T-helper 2 cell treated with Interferon-gamma antibody and Interleukin-4, amounts not matched to agents 100 ng/mL and 5 ng/mL, for 36 hours (primary cell): ENCODE measurements around the gene CAPN8. TPM values are rescaled to one million over a fixed set of nuclear protein-coding genes. Genes with fewer than 3 reads are reported as not detected.

Experiments used
- intact Hi-C: fragments of 100-400 bp; cut with micrococcal nuclease; formaldehyde crosslinking; loops from one replicate; pipeline ENCODE4 v1.15.1; 2023
- total RNA-seq: library from RNA; stranded (reverse); gene quantifications from 2 replicates; pipeline ENCODE4 v1.2.3, GENCODE V29; 2022

The CAPN8 gene
- total RNA-seq, 1 donor from 2014 or later, result not detected

GRCh38 chr1:223659711-223660110 lies 5.8 kb downstream of the CAPN8 start:
- intact Hi-C loops, result no loop called here

GRCh38 chr1:223657978-223658377 lies 7.5 kb downstream of the CAPN8 start:
- intact Hi-C loops, result no loop called here

GRCh38 chr1:223654083-223654482 lies 11.4 kb downstream of the CAPN8 start:
- intact Hi-C loops, result no loop called here

- intact Hi-C loops, result no loop called here
Observed at GRCh38 chr1:223653431-223653830, 12.1 kb downstream of the CAPN8 start.

- intact Hi-C loops, result no loop called here
Observed at GRCh38 chr1:223653015-223653414, 12.5 kb downstream of the CAPN8 start.

- intact Hi-C loops, result no loop called here
Observed at GRCh38 chr1:223652436-223652941, 13.0 kb downstream of the CAPN8 start.

- intact Hi-C loops, result no loop called here
Observed at GRCh38 chr1:223651291-223651991, 14.1 kb downstream of the CAPN8 start.

DNA sequence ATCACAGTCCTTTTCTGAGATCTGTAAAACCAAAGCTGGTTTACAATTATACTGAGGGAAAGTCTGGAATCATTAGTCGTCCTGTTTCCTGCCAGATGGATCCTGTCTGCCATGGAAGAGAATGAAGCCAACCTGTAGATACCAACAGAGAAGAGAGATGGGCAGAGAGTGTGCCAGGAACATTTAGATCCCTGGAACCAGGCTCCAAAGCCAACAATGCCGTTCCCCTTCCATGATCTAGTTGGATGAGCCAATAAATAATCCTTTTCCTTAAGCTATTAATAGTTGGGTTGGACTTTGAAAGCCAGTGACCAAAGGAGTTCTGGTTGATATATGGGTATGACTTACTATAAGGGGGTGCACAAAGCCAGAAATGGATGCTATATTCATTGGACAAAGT lies 15.0 kb downstream of the CAPN8 start:
- intact Hi-C loops, result no loop called here

- intact Hi-C loops, result no loop called here
Observed at GRCh38 chr1:223649222-223649621, 16.3 kb downstream of the CAPN8 start.

GRCh38 chr1:223647249-223647648 lies 18.3 kb downstream of the CAPN8 start:
- intact Hi-C loops, result no loop called here

DNA sequence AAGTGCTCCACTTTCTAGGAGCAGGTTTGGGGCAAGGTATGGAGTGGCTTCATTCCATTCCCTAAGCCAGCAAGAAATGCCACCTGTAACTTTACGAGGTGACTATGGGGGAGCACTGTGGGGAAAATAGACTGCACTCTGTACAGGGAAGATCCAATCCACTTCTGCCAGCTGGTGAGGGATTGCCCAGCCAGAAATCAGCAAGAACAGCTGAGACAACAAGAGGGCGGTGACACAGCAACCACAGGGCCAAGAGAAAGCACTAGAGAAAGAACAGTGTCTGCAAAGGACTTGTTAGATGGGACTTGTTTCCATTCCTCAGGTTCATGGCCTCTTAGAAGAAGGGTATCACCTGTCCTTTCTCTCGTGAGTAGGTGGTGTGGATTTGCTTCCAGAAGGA lies 19.6 kb downstream of the CAPN8 start:
- intact Hi-C loops, result no loop called here

- intact Hi-C loops, result no loop called here
Observed at GRCh38 chr1:223642237-223642636, 23.3 kb downstream of the CAPN8 start.

GRCh38 chr1:223641523-223642039 lies 23.9 kb downstream of the CAPN8 start:
- intact Hi-C loops, result no loop called here

DNA sequence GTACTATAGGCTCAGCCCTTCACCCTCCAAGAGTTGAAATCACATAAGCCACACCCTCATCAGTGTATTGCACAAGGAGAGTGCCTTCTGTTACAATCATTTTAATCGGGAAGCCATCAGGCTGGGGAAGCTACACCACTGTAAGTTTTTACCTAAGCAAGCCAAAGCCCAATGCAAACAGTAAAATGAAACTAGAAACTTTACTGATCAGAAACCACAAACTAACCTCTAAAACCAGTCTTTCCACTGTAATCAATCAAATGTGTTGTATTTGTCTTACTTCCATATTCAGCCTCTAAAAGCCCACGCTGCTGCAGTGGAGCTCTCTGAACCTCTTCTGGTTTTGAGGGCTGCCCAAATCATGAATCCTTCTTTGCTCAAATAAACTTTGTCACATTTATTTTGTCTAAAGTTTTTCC lies 26.2 kb downstream of the CAPN8 start:
- intact Hi-C loops, result no loop called here

- intact Hi-C loops, result no loop called here
Observed at GRCh38 chr1:223635236-223635635, 30.3 kb downstream of the CAPN8 start.

DNA sequence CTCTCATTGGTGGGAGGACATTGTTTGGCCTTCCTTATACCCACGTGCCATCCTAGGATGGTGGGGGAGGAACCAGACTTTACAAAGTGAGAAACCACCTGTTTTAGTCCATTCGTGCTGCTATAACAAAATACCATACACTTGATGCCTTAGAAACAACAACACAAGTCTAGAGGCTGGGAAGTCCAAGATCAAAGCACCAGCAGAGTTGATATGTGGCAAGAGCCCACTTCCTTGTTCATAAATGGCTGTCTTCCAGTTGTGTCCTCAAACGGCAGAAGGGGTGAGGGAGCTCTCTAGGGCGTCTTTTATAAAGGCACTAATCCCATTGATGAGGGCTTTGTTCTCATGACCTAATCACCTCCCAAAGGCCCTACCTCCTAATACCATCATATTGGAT lies 31.1 kb downstream of the CAPN8 start:
- intact Hi-C loops, result no loop called here

- intact Hi-C loops, result no loop called here
Observed at GRCh38 chr1:223631956-223632355, 33.5 kb downstream of the CAPN8 start.

DNA sequence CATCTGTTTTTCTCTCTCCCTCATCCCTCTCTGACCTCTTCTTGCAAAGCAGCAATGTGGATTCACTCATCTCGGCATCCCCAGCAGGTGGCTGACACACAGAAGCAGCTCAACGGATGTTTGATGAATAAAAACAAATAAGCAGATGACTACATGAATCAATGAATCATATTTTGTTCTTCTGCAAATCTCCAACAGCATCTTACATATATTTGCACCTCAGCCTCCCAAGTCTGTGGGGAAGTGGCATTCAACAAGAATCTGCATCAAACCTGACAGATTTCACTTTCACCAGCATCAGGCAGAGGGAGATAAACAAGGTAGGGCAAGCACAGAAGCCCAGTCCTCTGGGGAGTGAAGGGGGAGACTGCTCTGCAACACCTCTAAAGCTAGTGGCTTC lies 34.0 kb downstream of the CAPN8 start:
- intact Hi-C loops, result no loop called here

DNA sequence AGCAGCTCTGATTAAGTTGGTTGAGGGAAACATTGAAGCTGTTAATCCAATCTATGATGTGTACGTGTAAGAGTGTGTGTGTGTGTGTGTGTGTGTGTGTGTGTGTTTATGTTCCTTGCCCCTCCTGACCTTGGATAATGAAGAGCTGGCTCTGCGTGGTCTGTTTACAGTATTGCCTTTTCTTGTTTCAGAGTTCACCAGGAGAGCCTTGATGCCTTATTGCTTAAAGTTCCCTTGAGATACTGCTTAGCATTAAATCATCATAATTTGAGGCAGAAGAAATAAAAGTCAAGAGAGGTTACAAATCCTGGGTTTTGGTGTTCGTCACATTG lies 36.4 kb downstream of the CAPN8 start:
- intact Hi-C loops, result no loop called here

GRCh38 chr1:223628233-223629125 lies 37.0 kb downstream of the CAPN8 start:
- intact Hi-C loops, result no loop called here

DNA sequence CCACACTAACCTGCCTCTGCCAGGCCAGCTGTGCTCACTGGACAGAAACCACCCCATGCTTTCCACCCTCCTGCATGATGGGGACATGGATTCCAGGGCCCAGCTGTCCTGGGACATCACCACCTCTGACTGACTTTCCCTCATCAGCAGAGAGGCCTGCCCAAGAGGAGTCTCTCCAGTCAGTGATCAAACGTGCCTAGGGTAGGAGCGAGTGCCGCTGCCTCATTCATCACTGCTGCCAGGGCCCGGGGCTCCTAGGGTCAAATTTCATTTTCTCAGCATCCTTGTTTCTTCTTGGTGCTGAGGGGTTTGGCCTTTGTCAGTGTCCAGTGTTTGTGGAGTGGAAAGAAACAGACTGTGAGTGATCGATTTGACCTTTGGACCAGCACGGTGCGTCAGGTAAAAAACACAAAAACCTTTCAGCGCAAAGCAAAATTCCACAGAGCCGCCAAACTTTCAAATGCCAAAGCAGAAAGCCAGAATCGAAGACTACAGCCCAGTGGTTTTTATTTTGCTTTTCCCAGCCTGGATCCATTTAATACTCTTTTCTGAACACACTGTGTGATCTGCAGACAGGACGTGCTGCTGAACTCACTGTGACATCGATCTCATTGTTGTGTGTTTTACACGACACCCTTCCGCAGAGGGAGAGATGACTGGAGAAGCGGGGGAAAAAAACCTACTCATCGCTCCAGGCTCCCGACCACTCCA lies 43.2 kb downstream of the CAPN8 start:
- intact Hi-C loops, result no loop called here

GRCh38 chr1:223621312-223621734 lies 44.2 kb downstream of the CAPN8 start:
- intact Hi-C loops, result no loop called here
